ENCODE results near the gene COG7.

COG7 gene

GRCh38 chr16:23408823-23409298 lies 44.1 kb downstream of the COG7 start (continued):
- TF ChIP-seq ZNF843 (tag by site-specific recombination; IDR thresholded peaks at IDR 0.05) (peak; percentile 74), ZNF701 (tag by site-specific recombination; IDR thresholded peaks at IDR 0.05) (no peak), ZNF274 (IDR thresholded peaks at IDR 0.05; ENCODE audit: low read length) (no peak), ZNF274 (tag by site-specific recombination; IDR thresholded peaks at IDR 0.05; ENCODE audit: borderline replicate concordance) (no peak), PATZ1 (tag by site-specific recombination; IDR thresholded peaks at IDR 0.05) (peak; percentile 84), INSM2 (tag by site-specific recombination; IDR thresholded peaks at IDR 0.05) (peak; percentile 86), ZNF677 (tag by site-specific recombination; IDR thresholded peaks at IDR 0.05) (no peak), REST (tag by site-specific recombination; IDR thresholded peaks at IDR 0.05) (0 out of 2 replicates have a peak, but pooled peaks have one; percentile 19), SP7 (tag by site-specific recombination; IDR thresholded peaks at IDR 0.05) (peak; percentile 96), ZNF654 (tag by site-specific recombination; IDR thresholded peaks at IDR 0.05; ENCODE audit: low read depth) (no peak), ZFP69B (tag by site-specific recombination; IDR thresholded peaks at IDR 0.05) (peak; percentile 89), ZNF501 (tag by site-specific recombination; IDR thresholded peaks at IDR 0.05) (no peak), ZSCAN16 (tag by site-specific recombination; IDR thresholded peaks at IDR 0.05) (no peak), ZNF768 (tag by site-specific recombination; IDR thresholded peaks at IDR 0.05) (0 out of 2 replicates have a peak, but pooled peaks have one; percentile 25), SETDB1 (IDR thresholded peaks at IDR 0.05; ENCODE audit: insufficient read length, low read length) (no peak), ZFP3 (tag by site-specific recombination; IDR thresholded peaks at IDR 0.05; ENCODE audit: low read depth) (no peak), ZNF10 (tag by site-specific recombination; IDR thresholded peaks at IDR 0.05) (no peak), ZNF121 (tag by site-specific recombination; IDR thresholded peaks at IDR 0.05) (no peak), ZNF19 (tag by site-specific recombination; IDR thresholded peaks at IDR 0.05; ENCODE audit: low read depth) (no peak), ZNF138 (tag by site-specific recombination; IDR thresholded peaks at IDR 0.05; ENCODE audit: borderline replicate concordance) (no peak), GLI2 (tag by site-specific recombination; IDR thresholded peaks at IDR 0.05; ENCODE audit: borderline replicate concordance, low read depth) (no peak), ZNF211 (tag by site-specific recombination; IDR thresholded peaks at IDR 0.05; ENCODE audit: low read depth) (no peak), ZNF221 (tag by site-specific recombination; IDR thresholded peaks at IDR 0.05; ENCODE audit: borderline replicate concordance) (no peak), YY1 (tag by site-specific recombination; IDR thresholded peaks at IDR 0.05) (no peak), KLF16 (tag by site-specific recombination; IDR thresholded peaks at IDR 0.05) (no peak), ZNF449 (tag by site-specific recombination; IDR thresholded peaks at IDR 0.05) (no peak), WT1 (tag by site-specific recombination; IDR thresholded peaks at IDR 0.05) (no peak), ZNF366 (tag by site-specific recombination; conservative IDR thresholded peaks at IDR 0.05) (peak; percentile 87), OSR2 (tag by site-specific recombination; IDR thresholded peaks at IDR 0.05) (peak; percentile 67), ZNF623 (tag by site-specific recombination; IDR thresholded peaks at IDR 0.05) (no peak), ZNF560 (tag by site-specific recombination; IDR thresholded peaks at IDR 0.05; ENCODE audit: borderline replicate concordance) (no peak), ZNF423 (tag by site-specific recombination; IDR thresholded peaks at IDR 0.05) (no peak), ZNF416 (tag by site-specific recombination; IDR thresholded peaks at IDR 0.05) (0 out of 2 replicates have a peak, but pooled peaks have one; percentile 46), HOXD13 (CRISPR knock-in tag; IDR thresholded peaks at IDR 0.05; ENCODE audit: borderline replicate concordance) (no peak), ZNF16 (tag by site-specific recombination; IDR thresholded peaks at IDR 0.05; ENCODE audit: low read depth) (no peak)
